ENCODE data around the gene NPEPPS. TPM values are rescaled to one million over a fixed set of nuclear protein-coding genes. Genes with fewer than 3 reads are reported as not detected.
A peak's percentile ranks its signal among the peaks of the same experiment; 100 is the strongest.

The NPEPPS gene
- total RNA-seq, 1 donor from 2014 or later = 130 TPM

DNA sequence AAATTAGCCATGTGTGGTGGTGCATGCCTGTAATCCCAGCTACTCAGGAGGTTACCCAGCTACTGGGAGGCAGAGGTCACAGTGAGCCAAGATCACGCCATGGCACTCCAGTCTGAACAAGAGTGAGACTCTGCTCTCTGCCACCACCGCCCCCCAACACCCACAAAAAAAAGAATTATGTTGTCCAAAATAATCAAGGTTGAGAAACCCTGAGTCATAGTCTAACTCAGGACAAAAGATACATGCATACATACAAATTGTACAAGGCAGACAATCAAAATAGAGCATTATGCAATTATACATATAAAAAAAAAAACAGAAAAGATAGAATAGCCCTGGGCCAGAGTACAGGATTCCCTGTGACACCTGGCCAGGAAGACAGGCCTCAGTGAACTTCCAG is 112.2 kb downstream of the NPEPPS start:
- no peaks in the 10 kb centered on the region for H3K36me3 Mint-ChIP-seq (ENCODE audit: unreplicated experiment)
- no peak overlapping the region for H3K27ac Mint-ChIP-seq (ENCODE audit: unreplicated experiment)
- no peaks in the 10 kb centered on the region for H3K9me3 Mint-ChIP-seq (ENCODE audit: unreplicated experiment)
- no peaks in the 10 kb centered on the region for H3K4me1 Mint-ChIP-seq (ENCODE audit: unreplicated experiment)
- H3K27me3 Mint-ChIP-seq (ENCODE audit: unreplicated experiment) = no peaks in the 10 kb centered on the region
- no peak overlapping the region for H3K4me3 Mint-ChIP-seq (ENCODE audit: unreplicated experiment)
- TF ChIP-seq, protein P1, sequence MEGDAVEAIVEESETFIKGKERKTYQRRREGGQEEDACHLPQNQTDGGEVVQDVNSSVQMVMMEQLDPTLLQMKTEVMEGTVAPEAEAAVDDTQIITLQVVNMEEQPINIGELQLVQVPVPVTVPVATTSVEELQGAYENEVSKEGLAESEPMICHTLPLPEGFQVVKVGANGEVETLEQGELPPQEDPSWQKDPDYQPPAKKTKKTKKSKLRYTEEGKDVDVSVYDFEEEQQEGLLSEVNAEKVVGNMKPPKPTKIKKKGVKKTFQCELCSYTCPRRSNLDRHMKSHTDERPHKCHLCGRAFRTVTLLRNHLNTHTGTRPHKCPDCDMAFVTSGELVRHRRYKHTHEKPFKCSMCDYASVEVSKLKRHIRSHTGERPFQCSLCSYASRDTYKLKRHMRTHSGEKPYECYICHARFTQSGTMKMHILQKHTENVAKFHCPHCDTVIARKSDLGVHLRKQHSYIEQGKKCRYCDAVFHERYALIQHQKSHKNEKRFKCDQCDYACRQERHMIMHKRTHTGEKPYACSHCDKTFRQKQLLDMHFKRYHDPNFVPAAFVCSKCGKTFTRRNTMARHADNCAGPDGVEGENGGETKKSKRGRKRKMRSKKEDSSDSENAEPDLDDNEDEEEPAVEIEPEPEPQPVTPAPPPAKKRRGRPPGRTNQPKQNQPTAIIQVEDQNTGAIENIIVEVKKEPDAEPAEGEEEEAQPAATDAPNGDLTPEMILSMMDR (IDR thresholded peaks at IDR 0.05) = no peak
- DNase-seq (ENCODE audit: extremely low spot score, unreplicated experiment) = no peak

DNA sequence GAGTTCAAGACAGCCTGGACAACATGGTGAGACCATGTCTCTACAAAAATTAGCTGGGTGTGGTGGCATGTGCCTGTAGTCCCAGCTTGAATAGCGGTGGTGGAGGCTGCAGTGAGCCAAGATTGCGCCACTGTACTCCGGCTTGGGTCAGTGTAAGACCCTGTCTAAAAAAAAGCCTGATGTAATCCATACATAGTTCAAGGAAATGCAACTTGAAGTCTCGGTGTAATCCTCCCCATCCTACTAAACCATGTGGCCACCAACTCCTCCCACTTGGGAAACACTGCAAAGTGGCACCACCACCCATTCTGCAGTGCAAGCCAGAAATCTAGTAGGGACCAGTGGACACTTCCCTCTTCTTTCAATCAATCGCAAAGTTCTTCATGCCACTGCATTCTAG is 113.4 kb downstream of the NPEPPS start:
- no peaks in the 10 kb centered on the region for H3K9me3 Mint-ChIP-seq (ENCODE audit: unreplicated experiment)
- no peak for DNase-seq (ENCODE audit: extremely low spot score, unreplicated experiment)
- H3K4me3 Mint-ChIP-seq (ENCODE audit: unreplicated experiment) = no peak overlapping the region
- H3K36me3 Mint-ChIP-seq (ENCODE audit: unreplicated experiment) = no peaks in the 10 kb centered on the region
- no peak overlapping the region for H3K27ac Mint-ChIP-seq (ENCODE audit: unreplicated experiment)
- TF ChIP-seq, protein P1 (IDR thresholded peaks at IDR 0.05) = no peak
- H3K27me3 Mint-ChIP-seq (ENCODE audit: unreplicated experiment) = no peaks in the 10 kb centered on the region
- peaks cover 3% of the 10 kb centered on the region for H3K4me1 Mint-ChIP-seq (ENCODE audit: unreplicated experiment)

DNA sequence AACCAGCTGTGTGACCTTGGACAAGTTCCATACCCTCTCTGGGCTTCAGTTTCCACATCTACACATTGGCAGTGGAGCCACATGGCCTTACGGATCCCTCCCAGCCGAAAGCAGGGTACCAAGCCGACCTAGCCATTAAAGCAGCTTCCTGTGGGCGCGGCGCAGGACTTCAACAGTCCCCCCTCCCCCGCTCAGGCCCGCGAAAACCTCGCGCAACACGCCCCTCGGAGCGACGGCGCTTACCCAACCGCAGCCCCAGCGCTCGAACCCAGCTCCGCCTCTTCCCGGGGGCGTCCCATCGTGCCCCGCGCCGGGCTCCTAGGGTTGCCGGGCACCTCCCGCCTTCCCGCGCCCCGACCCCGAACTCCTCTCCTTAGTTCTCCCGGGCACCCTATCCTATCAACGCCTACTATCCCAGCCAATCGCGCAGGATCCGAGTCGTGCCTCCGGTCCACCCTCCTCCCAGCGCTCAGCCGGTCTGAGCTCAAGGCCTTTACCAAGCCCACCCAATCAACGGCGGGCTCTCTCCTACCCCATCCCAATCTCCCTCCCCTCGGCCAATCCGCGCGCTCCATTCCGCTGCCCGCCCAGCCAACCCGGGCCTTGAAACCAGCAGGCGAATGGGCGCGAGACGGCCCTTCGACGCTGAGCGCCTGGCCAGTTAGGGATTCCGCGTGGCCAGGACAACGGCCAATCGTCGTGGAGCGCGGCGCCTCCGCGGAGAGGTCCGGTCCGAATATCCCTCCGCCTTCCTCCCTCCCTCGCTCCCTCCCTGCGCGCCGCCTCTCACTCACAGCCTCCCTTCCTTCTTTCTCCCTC is 118.5 kb downstream of the NPEPPS start, which contains the start of gene KPNB1:
KPNB1 (plus strand) TSS at position 767 of the 819 bp plus-strand sequence. CDS start 326 bp downstream, outside the sequence.
- H3K4me3 Mint-ChIP-seq (ENCODE audit: unreplicated experiment) = peak within 1 kb of the TSS; percentile 83
- peak within 1 kb of the TSS; percentile 89 for H3K27ac Mint-ChIP-seq (ENCODE audit: unreplicated experiment)
- H3K27me3 Mint-ChIP-seq (ENCODE audit: unreplicated experiment) = no peaks in the 10 kb centered on the region
- peak; percentile 100 for DNase-seq (ENCODE audit: extremely low spot score, unreplicated experiment)
- peaks cover 31% of the 10 kb centered on the region for H3K4me1 Mint-ChIP-seq (ENCODE audit: unreplicated experiment)
- TF ChIP-seq, protein P1 (IDR thresholded peaks at IDR 0.05) = no peak
- no peaks in the 10 kb centered on the region for H3K9me3 Mint-ChIP-seq (ENCODE audit: unreplicated experiment)
- H3K36me3 Mint-ChIP-seq (ENCODE audit: unreplicated experiment) = peaks cover 15% of the 10 kb centered on the region

DNA sequence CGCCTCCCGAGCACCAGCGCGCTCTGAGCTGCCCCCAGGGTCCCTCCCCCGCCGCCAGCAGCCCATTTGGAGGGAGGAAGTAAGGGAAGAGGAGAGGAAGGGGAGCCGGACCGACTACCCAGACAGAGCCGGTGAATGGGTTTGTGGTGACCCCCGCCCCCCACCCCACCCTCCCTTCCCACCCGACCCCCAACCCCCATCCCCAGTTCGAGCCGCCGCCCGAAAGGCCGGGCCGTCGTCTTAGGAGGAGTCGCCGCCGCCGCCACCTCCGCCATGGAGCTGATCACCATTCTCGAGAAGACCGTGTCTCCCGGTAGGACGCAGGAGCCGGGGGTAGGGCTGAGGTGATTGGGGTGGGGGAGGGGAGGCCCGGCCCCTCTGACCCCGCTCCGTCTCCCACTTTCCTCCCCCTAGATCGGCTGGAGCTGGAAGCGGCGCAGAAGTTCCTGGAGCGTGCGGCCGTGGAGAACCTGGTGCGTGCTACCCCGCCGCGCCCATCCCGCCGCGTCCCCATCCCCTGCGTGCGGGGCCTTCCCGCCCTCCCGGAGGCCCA is 119.1 kb downstream of the NPEPPS start:
- H3K36me3 Mint-ChIP-seq (ENCODE audit: unreplicated experiment) = peaks cover 18% of the 10 kb centered on the region
- DNase-seq (ENCODE audit: extremely low spot score, unreplicated experiment) = no peak
- H3K27ac Mint-ChIP-seq (ENCODE audit: unreplicated experiment) = peak overlapping the region; percentile 79
- H3K4me3 Mint-ChIP-seq (ENCODE audit: unreplicated experiment) = peak overlapping the region; percentile 83
- TF ChIP-seq, protein P1 (IDR thresholded peaks at IDR 0.05) = no peak
- no peaks in the 10 kb centered on the region for H3K27me3 Mint-ChIP-seq (ENCODE audit: unreplicated experiment)
- H3K4me1 Mint-ChIP-seq (ENCODE audit: unreplicated experiment) = peaks cover 34% of the 10 kb centered on the region
- H3K9me3 Mint-ChIP-seq (ENCODE audit: unreplicated experiment) = no peaks in the 10 kb centered on the region

Data from osteocyte (in vitro differentiated cells).